Measurements from ENCODE around the gene CXCR4.

DNA sequence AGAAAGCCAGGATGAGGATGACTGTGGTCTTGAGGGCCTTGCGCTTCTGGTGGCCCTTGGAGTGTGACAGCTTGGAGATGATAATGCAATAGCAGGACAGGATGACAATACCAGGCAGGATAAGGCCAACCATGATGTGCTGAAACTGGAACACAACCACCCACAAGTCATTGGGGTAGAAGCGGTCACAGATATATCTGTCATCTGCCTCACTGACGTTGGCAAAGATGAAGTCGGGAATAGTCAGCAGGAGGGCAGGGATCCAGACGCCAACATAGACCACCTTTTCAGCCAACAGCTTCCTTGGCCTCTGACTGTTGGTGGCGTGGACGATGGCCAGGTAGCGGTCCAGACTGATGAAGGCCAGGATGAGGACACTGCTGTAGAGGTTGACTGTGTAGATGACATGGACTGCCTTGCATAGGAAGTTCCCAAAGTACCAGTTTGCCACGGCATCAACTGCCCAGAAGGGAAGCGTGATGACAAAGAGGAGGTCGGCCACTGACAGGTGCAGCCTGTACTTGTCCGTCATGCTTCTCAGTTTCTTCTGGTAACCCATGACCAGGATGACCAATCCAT is 2.7 kb downstream of the CXCR4 start:
- TF ChIP-seq, protein P1, sequence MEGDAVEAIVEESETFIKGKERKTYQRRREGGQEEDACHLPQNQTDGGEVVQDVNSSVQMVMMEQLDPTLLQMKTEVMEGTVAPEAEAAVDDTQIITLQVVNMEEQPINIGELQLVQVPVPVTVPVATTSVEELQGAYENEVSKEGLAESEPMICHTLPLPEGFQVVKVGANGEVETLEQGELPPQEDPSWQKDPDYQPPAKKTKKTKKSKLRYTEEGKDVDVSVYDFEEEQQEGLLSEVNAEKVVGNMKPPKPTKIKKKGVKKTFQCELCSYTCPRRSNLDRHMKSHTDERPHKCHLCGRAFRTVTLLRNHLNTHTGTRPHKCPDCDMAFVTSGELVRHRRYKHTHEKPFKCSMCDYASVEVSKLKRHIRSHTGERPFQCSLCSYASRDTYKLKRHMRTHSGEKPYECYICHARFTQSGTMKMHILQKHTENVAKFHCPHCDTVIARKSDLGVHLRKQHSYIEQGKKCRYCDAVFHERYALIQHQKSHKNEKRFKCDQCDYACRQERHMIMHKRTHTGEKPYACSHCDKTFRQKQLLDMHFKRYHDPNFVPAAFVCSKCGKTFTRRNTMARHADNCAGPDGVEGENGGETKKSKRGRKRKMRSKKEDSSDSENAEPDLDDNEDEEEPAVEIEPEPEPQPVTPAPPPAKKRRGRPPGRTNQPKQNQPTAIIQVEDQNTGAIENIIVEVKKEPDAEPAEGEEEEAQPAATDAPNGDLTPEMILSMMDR (IDR thresholded peaks at IDR 0.05; ENCODE audit: low read length) = no peak
- no peak for TF ChIP-seq EZH2 (IDR thresholded peaks at IDR 0.05; ENCODE audit: borderline replicate concordance, low read length)
